GM10847 (cell line): ENCODE measurements around the gene FBXL17.

Experiments used
- POLR2A ChIP-seq: IDR thresholded peaks from 2 replicates; pipeline ENCODE4 v1.6.1; 2011; ENCODE audit not compliant: insufficient read length; ENCODE audit errors: extremely low read depth

Gene FBXL17

GRCh38 chr5:108340131-108340530 is 41.8 kb downstream of the FBXL17 start:
- no peak for TF ChIP-seq POLR2A

- no peak for TF ChIP-seq POLR2A
These were observed 42.7 kb downstream of the FBXL17 start for GRCh38 chr5:108339220-108339619.

- TF ChIP-seq POLR2A, result no peak
These were observed 47.7 kb downstream of the FBXL17 start for GRCh38 chr5:108334225-108334624.

- TF ChIP-seq POLR2A, result no peak
These were observed 54.9 kb downstream of the FBXL17 start for GRCh38 chr5:108326982-108327381.

- TF ChIP-seq POLR2A, result no peak
These were observed 57.0 kb downstream of the FBXL17 start for GRCh38 chr5:108324886-108325285.

GRCh38 chr5:108321341-108321740 is 60.6 kb downstream of the FBXL17 start:
- TF ChIP-seq POLR2A, result no peak

- no peak for TF ChIP-seq POLR2A
These were observed 61.7 kb downstream of the FBXL17 start for GRCh38 chr5:108320231-108320630.

- TF ChIP-seq POLR2A, result no peak
These were observed 66.1 kb downstream of the FBXL17 start for GRCh38 chr5:108315829-108316228.

GRCh38 chr5:108312258-108312657 is 69.6 kb downstream of the FBXL17 start:
- no peak for TF ChIP-seq POLR2A

GRCh38 chr5:108311682-108312081 is 70.2 kb downstream of the FBXL17 start:
- TF ChIP-seq POLR2A, result no peak

- no peak for TF ChIP-seq POLR2A
These were observed 78.3 kb downstream of the FBXL17 start for GRCh38 chr5:108303611-108304010.

GRCh38 chr5:108303086-108303485 is 78.8 kb downstream of the FBXL17 start:
- TF ChIP-seq POLR2A, result no peak

GRCh38 chr5:108297042-108297601 is 84.8 kb downstream of the FBXL17 start:
- no peak for TF ChIP-seq POLR2A

- no peak for TF ChIP-seq POLR2A
These were observed 86.1 kb downstream of the FBXL17 start for GRCh38 chr5:108295578-108296368.

- TF ChIP-seq POLR2A, result no peak
These were observed 100.8 kb downstream of the FBXL17 start for GRCh38 chr5:108280960-108281569.

GRCh38 chr5:108280248-108280647 is 101.7 kb downstream of the FBXL17 start:
- TF ChIP-seq POLR2A, result no peak

GRCh38 chr5:108278285-108279240 is 103.3 kb downstream of the FBXL17 start:
- TF ChIP-seq POLR2A, result no peak
